Measurements from ENCODE around the gene CD4. TPM values are rescaled to one million over a fixed set of nuclear protein-coding genes. Genes with fewer than 3 reads are reported as not detected.

The CD4 gene
- total RNA-seq, 1 donor from 2014 or later, result not detected

DNA sequence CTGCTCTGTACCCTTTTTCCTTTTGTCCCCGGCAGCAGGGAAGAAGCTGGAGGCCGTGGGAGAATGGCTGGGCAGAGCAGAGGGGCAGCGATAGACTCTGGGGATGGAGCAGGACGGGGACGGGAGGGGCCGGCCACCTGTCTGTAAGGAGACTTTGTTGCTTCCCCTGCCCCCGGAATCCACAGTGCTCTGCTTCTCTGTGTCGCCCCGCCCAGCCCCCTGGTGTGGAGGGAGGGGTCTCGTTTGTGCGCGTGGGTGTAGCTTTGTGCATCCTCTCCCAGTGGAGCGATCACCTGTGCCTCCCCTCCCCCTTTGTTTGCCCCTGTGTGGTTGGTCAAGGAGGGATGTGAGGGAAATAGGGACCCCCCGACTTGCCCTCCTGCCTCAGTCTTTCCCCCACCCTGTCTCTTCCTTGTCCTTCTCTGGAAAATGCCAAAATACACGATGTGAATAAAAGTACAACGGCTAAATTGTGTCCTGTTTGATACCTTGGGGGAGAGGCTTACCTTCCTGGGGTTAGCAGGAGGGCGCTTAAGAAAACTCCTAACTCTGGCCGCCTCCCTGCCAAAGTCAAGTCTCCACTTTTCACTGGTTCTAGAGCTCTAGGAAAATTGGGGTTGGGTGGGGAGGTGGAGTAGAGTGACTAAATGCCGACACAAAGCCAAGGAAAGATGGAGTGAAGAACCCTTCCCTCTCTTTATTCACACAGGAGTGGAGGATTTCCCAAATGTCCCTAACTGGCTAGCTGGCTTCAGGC is 77.0 kb downstream of the CD4 start:
- DNase-seq (ENCODE audit: low read depth) (no peak), FAIRE-seq (peak; percentile 94)
- TF ChIP-seq, protein P1, sequence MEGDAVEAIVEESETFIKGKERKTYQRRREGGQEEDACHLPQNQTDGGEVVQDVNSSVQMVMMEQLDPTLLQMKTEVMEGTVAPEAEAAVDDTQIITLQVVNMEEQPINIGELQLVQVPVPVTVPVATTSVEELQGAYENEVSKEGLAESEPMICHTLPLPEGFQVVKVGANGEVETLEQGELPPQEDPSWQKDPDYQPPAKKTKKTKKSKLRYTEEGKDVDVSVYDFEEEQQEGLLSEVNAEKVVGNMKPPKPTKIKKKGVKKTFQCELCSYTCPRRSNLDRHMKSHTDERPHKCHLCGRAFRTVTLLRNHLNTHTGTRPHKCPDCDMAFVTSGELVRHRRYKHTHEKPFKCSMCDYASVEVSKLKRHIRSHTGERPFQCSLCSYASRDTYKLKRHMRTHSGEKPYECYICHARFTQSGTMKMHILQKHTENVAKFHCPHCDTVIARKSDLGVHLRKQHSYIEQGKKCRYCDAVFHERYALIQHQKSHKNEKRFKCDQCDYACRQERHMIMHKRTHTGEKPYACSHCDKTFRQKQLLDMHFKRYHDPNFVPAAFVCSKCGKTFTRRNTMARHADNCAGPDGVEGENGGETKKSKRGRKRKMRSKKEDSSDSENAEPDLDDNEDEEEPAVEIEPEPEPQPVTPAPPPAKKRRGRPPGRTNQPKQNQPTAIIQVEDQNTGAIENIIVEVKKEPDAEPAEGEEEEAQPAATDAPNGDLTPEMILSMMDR (IDR thresholded peaks at IDR 0.05; ENCODE audit: insufficient read depth, low read length, severe bottlenecking), result no peak
- Histone ChIP-seq H3K27me3 (ENCODE audit: control insufficient read depth, insufficient read depth, low read length) (no peaks in the 10 kb centered on the region), H3K36me3 (ENCODE audit: control insufficient read depth, insufficient read depth, low read length) (peaks cover 36% of the 10 kb centered on the region), H3K4me3 (ENCODE audit: low read depth, low read length) (no peak overlapping the region)

DNA sequence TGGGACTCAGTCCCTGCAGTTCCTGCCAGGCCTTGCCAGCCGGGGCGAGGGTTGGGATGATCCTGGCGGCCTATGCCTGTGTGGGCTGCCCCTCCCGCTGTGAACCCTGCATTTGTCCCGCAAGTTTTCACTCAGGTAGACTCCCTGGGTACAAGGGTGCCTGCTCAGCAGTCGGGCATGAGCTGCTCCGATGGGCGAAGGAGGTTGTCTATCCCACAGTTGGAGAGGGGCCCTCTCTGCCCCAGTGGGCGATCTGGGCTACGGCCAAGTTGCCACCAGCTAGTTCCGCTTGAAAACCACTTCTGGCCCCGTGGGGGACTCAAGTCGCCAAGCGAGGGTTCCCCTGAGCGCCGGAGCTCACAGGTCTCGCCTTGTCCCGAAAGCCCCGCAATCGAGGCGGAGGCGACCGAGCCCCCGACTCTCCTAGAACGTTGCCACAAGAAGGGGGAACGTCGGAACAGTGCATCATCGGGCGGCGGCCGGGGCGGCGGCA is 77.6 kb downstream of the CD4 start:
- DNase-seq (ENCODE audit: low read depth) (no peak), FAIRE-seq (no peak)
- H3K27me3 ChIP-seq (ENCODE audit: control insufficient read depth, insufficient read depth, low read length), result no peaks in the 10 kb centered on the region
- peak overlapping the region; percentile 91 for H3K4me3 ChIP-seq (ENCODE audit: low read depth, low read length)
- H3K36me3 ChIP-seq (ENCODE audit: control insufficient read depth, insufficient read depth, low read length), result peaks cover 31% of the 10 kb centered on the region
- TF ChIP-seq, protein P1 (IDR thresholded peaks at IDR 0.05; ENCODE audit: insufficient read depth, low read length, severe bottlenecking), result no peak

DNA sequence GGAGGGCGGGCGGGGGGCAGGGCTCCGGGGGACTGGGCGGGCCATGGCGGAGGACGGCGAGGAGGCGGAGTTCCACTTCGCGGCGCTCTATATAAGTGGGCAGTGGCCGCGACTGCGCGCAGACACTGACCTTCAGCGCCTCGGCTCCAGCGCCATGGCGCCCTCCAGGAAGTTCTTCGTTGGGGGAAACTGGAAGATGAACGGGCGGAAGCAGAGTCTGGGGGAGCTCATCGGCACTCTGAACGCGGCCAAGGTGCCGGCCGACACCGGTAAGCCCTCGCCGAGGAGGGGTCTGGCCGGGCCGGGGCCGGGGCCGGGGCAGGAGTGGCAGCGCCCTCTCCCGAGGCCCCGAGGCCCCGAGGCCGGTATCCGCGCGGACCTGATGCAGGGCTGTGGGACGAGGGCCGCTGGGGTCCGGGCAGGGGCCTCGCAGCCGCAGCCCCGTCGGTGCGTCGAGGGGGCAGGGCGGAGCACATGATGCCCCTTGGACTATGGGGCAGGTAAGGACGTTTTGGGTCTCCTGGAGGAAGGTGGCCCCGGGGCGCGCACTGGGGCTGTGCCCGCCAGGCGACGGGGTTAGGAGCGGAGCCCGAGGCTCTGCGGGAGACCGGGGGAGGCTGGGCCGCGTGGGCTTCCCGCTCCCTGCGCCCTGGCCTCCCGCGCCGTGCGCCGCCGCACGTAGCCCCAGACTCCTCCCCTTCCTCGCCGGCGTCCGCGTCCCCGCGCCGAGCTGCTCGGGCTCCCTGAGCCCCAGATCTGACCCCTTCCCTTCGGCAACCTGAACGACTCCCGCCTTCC is 78.3 kb downstream of the CD4 start, which contains the start of gene TPI1:
TPI1 (plus strand) TSS at position 119 of the 798 bp plus-strand sequence; CDS start at position 155, 36 bp downstream.
- Histone ChIP-seq H3K27me3 (ENCODE audit: control insufficient read depth, insufficient read depth, low read length) (no peaks in the 10 kb centered on the region), H3K36me3 (ENCODE audit: control insufficient read depth, insufficient read depth, low read length) (peaks cover 31% of the 10 kb centered on the region), H3K4me3 (ENCODE audit: low read depth, low read length) (peak within 1 kb of the TSS; percentile 91)
- TF ChIP-seq, protein P1 (IDR thresholded peaks at IDR 0.05; ENCODE audit: insufficient read depth, low read length, severe bottlenecking), result no peak
- FAIRE-seq (no peak), DNase-seq (ENCODE audit: low read depth) (peak; percentile 46)

DNA sequence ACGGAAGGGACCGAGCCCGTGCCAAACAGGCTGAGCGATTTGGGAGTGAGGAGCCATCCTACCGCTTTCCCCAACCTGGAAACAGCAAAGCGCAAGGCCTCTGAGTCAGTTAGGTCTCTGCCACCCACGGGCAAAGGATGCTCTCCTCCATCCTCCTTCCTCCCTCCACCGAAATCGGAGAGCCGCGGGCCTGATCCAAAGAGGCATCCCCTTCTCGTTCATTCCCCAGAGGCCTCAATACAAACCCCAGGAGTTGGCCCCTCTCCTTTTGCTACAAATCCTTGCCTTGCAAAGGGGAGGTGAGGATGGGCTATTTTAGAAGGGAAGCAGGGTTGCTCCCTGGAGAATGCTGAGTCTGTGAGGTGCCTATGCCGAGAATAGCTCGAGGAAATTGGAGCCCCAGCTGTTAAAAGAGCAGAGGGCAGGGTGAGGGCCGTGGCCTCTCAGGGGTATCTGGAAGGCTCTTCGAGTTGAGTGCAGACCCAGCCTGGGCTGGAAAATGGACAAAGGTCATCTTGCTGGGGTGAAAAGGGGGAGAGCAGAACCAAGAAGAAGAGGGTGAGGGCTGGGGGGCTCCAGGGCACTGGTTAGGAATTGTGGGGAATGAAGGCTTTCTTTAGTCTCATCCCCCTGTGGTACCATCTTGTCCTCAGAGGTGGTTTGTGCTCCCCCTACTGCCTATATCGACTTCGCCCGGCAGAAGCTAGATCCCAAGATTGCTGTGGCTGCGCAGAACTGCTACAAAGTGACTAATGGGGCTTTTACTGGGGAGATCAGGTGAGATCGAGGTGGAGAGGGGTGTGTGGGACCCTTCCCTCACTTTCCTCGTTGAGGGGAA is 79.1 kb downstream of the CD4 start:
- FAIRE-seq (no peak), DNase-seq (ENCODE audit: low read depth) (no peak)
- Histone ChIP-seq H3K27me3 (ENCODE audit: control insufficient read depth, insufficient read depth, low read length) (no peaks in the 10 kb centered on the region), H3K4me3 (ENCODE audit: low read depth, low read length) (peak overlapping the region; percentile 91), H3K36me3 (ENCODE audit: control insufficient read depth, insufficient read depth, low read length) (peaks cover 25% of the 10 kb centered on the region)
- TF ChIP-seq, protein P1 (IDR thresholded peaks at IDR 0.05; ENCODE audit: insufficient read depth, low read length, severe bottlenecking), result peak; percentile 9
